AG09319 (cell line): ENCODE results near the gene AMPD2.

Experiments used
- DNase-seq: peaks from one replicate; pipeline ENCODE4 v3.0.0-alpha.2; 2010; ENCODE audit warnings: low read depth; ENCODE audit errors: extremely low read depth
- CTCF ChIP-seq: IDR thresholded peaks from 2 replicates; pipeline ENCODE4 v1.5.1; 2011; ENCODE audit warnings: low read depth, mild to moderate bottlenecking, inconsistent platforms, low read length, moderate library complexity

AMPD2 gene

GRCh38 chr1:109619576-109620400 is at the start of gene AMPD2, which contains the start of gene GNAT2:
TSS of gene AMPD2 (plus strand) at chr1:109619837. CDS start at chr1:109621176, 1,339 bp downstream.
TSS of gene GNAT2 (minus strand) at chr1:109619616. CDS start at chr1:109612870, 6,746 bp downstream.
- TF ChIP-seq CTCF: no peak

GRCh38 chr1:109570414-109570813 is 49.2 kb upstream of the AMPD2 start:
- no peak for DNase-seq
- TF ChIP-seq CTCF: no peak

More at GRCh38 chr1:109619576-109620400, at the start of gene AMPD2, which contains the start of gene GNAT2:
- peak; percentile 67 for DNase-seq

GRCh38 chr1:109573785-109574184 is 45.9 kb upstream of the AMPD2 start:
- no peak for TF ChIP-seq CTCF
- DNase-seq: no peak

- no peak for DNase-seq
- TF ChIP-seq CTCF: no peak
These were observed 40.6 kb upstream of the AMPD2 start for GRCh38 chr1:109578947-109579443.

- DNase-seq: no peak
- TF ChIP-seq CTCF: no peak
These were observed 40.1 kb upstream of the AMPD2 start for GRCh38 chr1:109579491-109579890.

- DNase-seq: no peak
- TF ChIP-seq CTCF: no peak
These were observed 37.6 kb upstream of the AMPD2 start for GRCh38 chr1:109582021-109582420.

GRCh38 chr1:109584766-109585165 is 34.9 kb upstream of the AMPD2 start:
- no peak for TF ChIP-seq CTCF
- no peak for DNase-seq
